ENCODE measurements around the gene CD300LF.
A peak's percentile ranks its signal among the peaks of the same experiment; 100 is the strongest.

Gene CD300LF

GRCh38 chr17:74756891-74757290 is 44.2 kb upstream of the CD300LF start:
- H3K4me1 ChIP-seq (ENCODE audit: insufficient read depth, poor library complexity, severe bottlenecking) = peaks cover 42% of the 10 kb centered on the region
- DNase-seq (ENCODE audit: low spot score) = no peak
- no peaks in the 10 kb centered on the region for H3K9me3 ChIP-seq (ENCODE audit: severe bottlenecking)
- no peak overlapping the region for H3K4me3 ChIP-seq (ENCODE audit: severe bottlenecking)
- peaks cover 7% of the 10 kb centered on the region for H3K36me3 ChIP-seq (ENCODE audit: low read depth)
- TF ChIP-seq, protein P1, sequence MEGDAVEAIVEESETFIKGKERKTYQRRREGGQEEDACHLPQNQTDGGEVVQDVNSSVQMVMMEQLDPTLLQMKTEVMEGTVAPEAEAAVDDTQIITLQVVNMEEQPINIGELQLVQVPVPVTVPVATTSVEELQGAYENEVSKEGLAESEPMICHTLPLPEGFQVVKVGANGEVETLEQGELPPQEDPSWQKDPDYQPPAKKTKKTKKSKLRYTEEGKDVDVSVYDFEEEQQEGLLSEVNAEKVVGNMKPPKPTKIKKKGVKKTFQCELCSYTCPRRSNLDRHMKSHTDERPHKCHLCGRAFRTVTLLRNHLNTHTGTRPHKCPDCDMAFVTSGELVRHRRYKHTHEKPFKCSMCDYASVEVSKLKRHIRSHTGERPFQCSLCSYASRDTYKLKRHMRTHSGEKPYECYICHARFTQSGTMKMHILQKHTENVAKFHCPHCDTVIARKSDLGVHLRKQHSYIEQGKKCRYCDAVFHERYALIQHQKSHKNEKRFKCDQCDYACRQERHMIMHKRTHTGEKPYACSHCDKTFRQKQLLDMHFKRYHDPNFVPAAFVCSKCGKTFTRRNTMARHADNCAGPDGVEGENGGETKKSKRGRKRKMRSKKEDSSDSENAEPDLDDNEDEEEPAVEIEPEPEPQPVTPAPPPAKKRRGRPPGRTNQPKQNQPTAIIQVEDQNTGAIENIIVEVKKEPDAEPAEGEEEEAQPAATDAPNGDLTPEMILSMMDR (IDR thresholded peaks at IDR 0.05; ENCODE audit: poor library complexity, severe bottlenecking) = no peak
- ATAC-seq (ENCODE audit: low read depth) = no peak
- H3K27ac ChIP-seq (ENCODE audit: poor library complexity, severe bottlenecking) = peak overlapping the region; percentile 76
- no peaks in the 10 kb centered on the region for H3K27me3 ChIP-seq (ENCODE audit: insufficient read depth, poor library complexity, severe bottlenecking)

DNA sequence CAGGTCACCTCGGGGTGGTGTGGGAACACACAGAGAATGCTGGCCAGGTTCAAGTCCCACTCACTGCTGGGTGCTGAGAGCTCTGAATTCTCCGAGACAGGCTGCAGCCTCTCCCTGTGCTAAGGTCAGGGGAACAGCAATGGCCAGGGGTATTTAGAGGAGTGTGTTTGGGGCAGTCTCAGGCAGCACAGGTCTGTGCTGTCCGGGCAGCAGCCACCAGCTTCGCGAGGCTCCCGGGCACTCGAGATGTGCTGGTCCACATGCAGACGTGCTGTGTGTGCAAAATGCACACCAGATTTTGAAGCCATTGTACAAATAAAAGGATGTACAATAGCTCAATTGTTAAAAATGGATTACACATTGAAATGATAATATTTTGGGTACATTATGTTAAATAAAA is 42.8 kb upstream of the CD300LF start:
- H3K9me3 ChIP-seq (ENCODE audit: severe bottlenecking) = no peaks in the 10 kb centered on the region
- ATAC-seq (ENCODE audit: low read depth) (no peak), DNase-seq (ENCODE audit: low spot score) (no peak)
- peaks cover 10% of the 10 kb centered on the region for H3K36me3 ChIP-seq (ENCODE audit: low read depth)
- peaks cover 36% of the 10 kb centered on the region for H3K4me1 ChIP-seq (ENCODE audit: insufficient read depth, poor library complexity, severe bottlenecking)
- TF ChIP-seq, protein P1 (IDR thresholded peaks at IDR 0.05; ENCODE audit: poor library complexity, severe bottlenecking) = no peak
- H3K27me3 ChIP-seq (ENCODE audit: insufficient read depth, poor library complexity, severe bottlenecking) = no peaks in the 10 kb centered on the region
- no peak overlapping the region for H3K27ac ChIP-seq (ENCODE audit: poor library complexity, severe bottlenecking)
- H3K4me3 ChIP-seq (ENCODE audit: severe bottlenecking) = no peak overlapping the region

GRCh38 chr17:74754832-74755231 is 42.1 kb upstream of the CD300LF start:
- TF ChIP-seq, protein P1 (IDR thresholded peaks at IDR 0.05; ENCODE audit: poor library complexity, severe bottlenecking) = no peak
- DNase-seq (ENCODE audit: low spot score) (no peak), ATAC-seq (ENCODE audit: low read depth) (no peak)
- Histone ChIP-seq H3K36me3 (ENCODE audit: low read depth) (peaks cover 10% of the 10 kb centered on the region), H3K27ac (ENCODE audit: poor library complexity, severe bottlenecking) (no peak overlapping the region), H3K27me3 (ENCODE audit: insufficient read depth, poor library complexity, severe bottlenecking) (no peaks in the 10 kb centered on the region), H3K4me3 (ENCODE audit: severe bottlenecking) (no peak overlapping the region), H3K9me3 (ENCODE audit: severe bottlenecking) (no peaks in the 10 kb centered on the region), H3K4me1 (ENCODE audit: insufficient read depth, poor library complexity, severe bottlenecking) (peaks cover 31% of the 10 kb centered on the region)

DNA sequence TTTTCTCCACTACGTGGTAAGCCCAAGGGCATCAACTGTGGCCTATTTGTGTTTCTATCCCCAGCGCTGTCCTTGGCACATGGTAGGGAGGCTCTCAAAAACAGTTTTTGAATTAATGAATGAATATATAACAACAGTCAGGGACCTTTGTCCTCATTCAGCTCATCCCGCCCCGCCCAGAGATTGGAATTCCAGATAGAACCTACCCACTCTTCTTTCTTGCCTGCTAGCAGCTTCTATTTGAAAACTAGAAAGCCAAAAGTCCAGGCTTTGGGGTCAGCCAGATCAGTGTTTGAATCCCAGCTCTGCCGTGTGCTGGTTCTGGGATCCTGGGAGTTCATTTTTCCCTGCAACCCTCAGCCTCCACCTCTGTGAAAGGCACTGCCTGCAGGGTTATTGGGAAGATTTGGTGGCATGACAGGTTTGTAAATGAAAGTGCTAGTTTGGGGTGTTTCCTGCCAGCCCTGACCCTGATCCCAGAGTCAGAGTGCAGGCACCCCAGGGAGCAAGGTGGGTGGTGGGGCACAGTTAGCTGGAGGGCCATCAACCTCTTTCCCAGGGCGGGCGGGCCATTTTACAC is 40.2 kb upstream of the CD300LF start:
- Histone ChIP-seq H3K4me1 (ENCODE audit: insufficient read depth, poor library complexity, severe bottlenecking) (peaks cover 12% of the 10 kb centered on the region), H3K36me3 (ENCODE audit: low read depth) (peaks cover 10% of the 10 kb centered on the region), H3K4me3 (ENCODE audit: severe bottlenecking) (no peak overlapping the region), H3K27me3 (ENCODE audit: insufficient read depth, poor library complexity, severe bottlenecking) (no peaks in the 10 kb centered on the region), H3K27ac (ENCODE audit: poor library complexity, severe bottlenecking) (no peak overlapping the region), H3K9me3 (ENCODE audit: severe bottlenecking) (no peaks in the 10 kb centered on the region)
- TF ChIP-seq, protein P1 (IDR thresholded peaks at IDR 0.05; ENCODE audit: poor library complexity, severe bottlenecking) = no peak
- ATAC-seq (ENCODE audit: low read depth) (no peak), DNase-seq (ENCODE audit: low spot score) (no peak)

- Histone ChIP-seq H3K9me3 (ENCODE audit: severe bottlenecking) (no peaks in the 10 kb centered on the region), H3K27me3 (ENCODE audit: insufficient read depth, poor library complexity, severe bottlenecking) (no peaks in the 10 kb centered on the region), H3K4me1 (ENCODE audit: insufficient read depth, poor library complexity, severe bottlenecking) (peaks cover 7% of the 10 kb centered on the region), H3K27ac (ENCODE audit: poor library complexity, severe bottlenecking) (no peak overlapping the region), H3K36me3 (ENCODE audit: low read depth) (peaks cover 10% of the 10 kb centered on the region), H3K4me3 (ENCODE audit: severe bottlenecking) (no peak overlapping the region)
- DNase-seq (ENCODE audit: low spot score) (no peak), ATAC-seq (ENCODE audit: low read depth) (no peak)
- TF ChIP-seq, protein P1 (IDR thresholded peaks at IDR 0.05; ENCODE audit: poor library complexity, severe bottlenecking) = no peak
Measured at GRCh38 chr17:74752415-74752814, 39.7 kb upstream of the CD300LF start.
